Adipose tissue (tissue), 3 donors: ENCODE results near the gene NOX4. TPM values are rescaled to one million over a fixed set of nuclear protein-coding genes. Genes with fewer than 3 reads are reported as not detected.

Experiments
- H3K27ac ChIP-seq: one replicate; pipeline ENCODE4 v1.5.1; 2013; ENCODE audit warnings: low read depth, low read length
- WGBS, 3 donors: extraction: QIAGEN DNeasy Blood & Tissue Kit; methylation state at CpG; one replicate each; pipeline ENCODE4 v1.1.7; 2013; 5-methylcytosine and 5-hydroxymethylcytosine counted together
- polyA plus RNA-seq, 3 donors: library from polyadenylated mRNA; stranded (reverse); fragments of 200-250 nt; gene quantifications; one replicate each; pipeline ENCODE4 v1.2.3, GENCODE V29; 2013
- donor health status: healthy with polysubstance abuse.
- donor health status: Bipolar disorder and iron deficiency.
- donor health status: healthy.

NOX4 gene
- polyA plus RNA-seq, result 1 to 10 TPM in 2 of 3 donors, under 1 TPM in 1; 0.46 to 5.7 (median 5.5) TPM

- H3K27ac ChIP-seq, result no peak within 1 kb of the TSS
- WGBS, 3 donors, result 1 to 2% (median 2%) methylated on average over 42 to 51 of the region's 51 CpGs
Measured at GRCh38 chr11:89490981-89491690, at the start of gene NOX4. NOX4 (minus strand) TSS chr11:89491375; CDS start chr11:89491246, 129 bp downstream.

GRCh38 chr11:89540826-89541225 is 49.7 kb upstream of the NOX4 start:
- no peak overlapping the region for H3K27ac ChIP-seq
- WGBS, 3 donors, result 35 to 65% (median 61%) methylated on average over 1 of the region's 1 CpG

GRCh38 chr11:89537936-89538335 is 46.8 kb upstream of the NOX4 start:
- H3K27ac ChIP-seq, result no peak overlapping the region
- 84 to 94% (median 89%) methylated on average over 1 of the region's 1 CpG for WGBS, 3 donors

- no peak overlapping the region for H3K27ac ChIP-seq
- 54 to 68% (median 64%) methylated on average over 1 of the region's 1 CpG for WGBS, 3 donors
Measured at GRCh38 chr11:89536926-89537325, 45.8 kb upstream of the NOX4 start.

GRCh38 chr11:89535221-89535620 is 44.0 kb upstream of the NOX4 start:
- no peak overlapping the region for H3K27ac ChIP-seq
- WGBS, 3 donors, result 49 to 57% (median 54%) methylated on average over 4 of the region's 4 CpGs

- 47 to 60% (median 56%) methylated on average over 2 of the region's 2 CpGs for WGBS, 3 donors
- H3K27ac ChIP-seq, result no peak overlapping the region
Measured at GRCh38 chr11:89529626-89530380, 38.6 kb upstream of the NOX4 start.

- H3K27ac ChIP-seq, result no peak overlapping the region
- 54 to 91% (median 75%) methylated on average over 1 of the region's 1 CpG for WGBS, 3 donors
Measured at GRCh38 chr11:89521792-89522191, 30.6 kb upstream of the NOX4 start.

- 71 to 100% (median 90%) methylated on average over 2 of the region's 2 CpGs for WGBS, 3 donors
- no peak overlapping the region for H3K27ac ChIP-seq
Measured at GRCh38 chr11:89521294-89521693, 30.1 kb upstream of the NOX4 start.

GRCh38 chr11:89516496-89516895 is 25.3 kb upstream of the NOX4 start:
- no peak overlapping the region for H3K27ac ChIP-seq
- 47 to 58% (median 57%) methylated on average over 2 of the region's 2 CpGs for WGBS, 3 donors

- no peak overlapping the region for H3K27ac ChIP-seq
- 85 to 90% (median 89%) methylated on average over 5 of the region's 5 CpGs for WGBS, 3 donors
Measured at GRCh38 chr11:89508544-89508943, 17.4 kb upstream of the NOX4 start.

GRCh38 chr11:89504270-89504669 is 13.1 kb upstream of the NOX4 start:
- WGBS, 3 donors, result 76 to 97% (median 89%) methylated on average over 2 of the region's 2 CpGs

GRCh38 chr11:89503422-89503821 is 12.2 kb upstream of the NOX4 start:
- no peak overlapping the region for H3K27ac ChIP-seq
- WGBS, 3 donors, result 59 to 80% (median 76%) methylated on average over 2 of the region's 2 CpGs

More at GRCh38 chr11:89504270-89504669, 13.1 kb upstream of the NOX4 start:
- H3K27ac ChIP-seq, result no peak overlapping the region

GRCh38 chr11:89502301-89502700 is 11.1 kb upstream of the NOX4 start:
- no peak overlapping the region for H3K27ac ChIP-seq
- 76 to 86% (median 81%) methylated on average over 2 of the region's 2 CpGs for WGBS, 3 donors

- H3K27ac ChIP-seq, result no peak overlapping the region
Measured at GRCh38 chr11:89500336-89500735, 9.2 kb upstream of the NOX4 start.

GRCh38 chr11:89498845-89499448 is 7.8 kb upstream of the NOX4 start:
- WGBS, 3 donors, result 74 to 85% (median 85%) methylated on average over 5 of the region's 5 CpGs
- no peak overlapping the region for H3K27ac ChIP-seq

- 44 to 70% (median 51%) methylated on average over 3 of the region's 3 CpGs for WGBS, 3 donors
- no peak overlapping the region for H3K27ac ChIP-seq
Measured at GRCh38 chr11:89495951-89496350, 4.8 kb upstream of the NOX4 start.

- no peak overlapping the region for H3K27ac ChIP-seq
- 86 to 91% (median 90%) methylated on average over 3 of the region's 3 CpGs for WGBS, 3 donors
Measured at GRCh38 chr11:89493431-89493830, 2.3 kb upstream of the NOX4 start.

- H3K27ac ChIP-seq, result no peak overlapping the region
- WGBS, 3 donors, result 21 to 33% (median 32%) methylated on average over 3 of the region's 3 CpGs
Measured at GRCh38 chr11:89490602-89490980, 584 bp downstream of the NOX4 start.

GRCh38 chr11:89489930-89490329 is 1.2 kb downstream of the NOX4 start:
- 38 to 64% (median 53%) methylated on average over 1 of the region's 1 CpG for WGBS, 3 donors
- H3K27ac ChIP-seq, result no peak overlapping the region
